ENCODE data around the gene TAX1BP3. TPM values are rescaled to one million over a fixed set of nuclear protein-coding genes. Genes with fewer than 3 reads are reported as not detected.
A peak's percentile ranks its signal among the peaks of the same experiment; 100 is the strongest.

TAX1BP3 gene
- total and polyA plus RNA-seq, 9 of the 15 experiments (the other 6 are each of a cell fraction or from before 2014, with no cell fraction given): 0.99 to 14.5 (median 6.2) TPM

DNA sequence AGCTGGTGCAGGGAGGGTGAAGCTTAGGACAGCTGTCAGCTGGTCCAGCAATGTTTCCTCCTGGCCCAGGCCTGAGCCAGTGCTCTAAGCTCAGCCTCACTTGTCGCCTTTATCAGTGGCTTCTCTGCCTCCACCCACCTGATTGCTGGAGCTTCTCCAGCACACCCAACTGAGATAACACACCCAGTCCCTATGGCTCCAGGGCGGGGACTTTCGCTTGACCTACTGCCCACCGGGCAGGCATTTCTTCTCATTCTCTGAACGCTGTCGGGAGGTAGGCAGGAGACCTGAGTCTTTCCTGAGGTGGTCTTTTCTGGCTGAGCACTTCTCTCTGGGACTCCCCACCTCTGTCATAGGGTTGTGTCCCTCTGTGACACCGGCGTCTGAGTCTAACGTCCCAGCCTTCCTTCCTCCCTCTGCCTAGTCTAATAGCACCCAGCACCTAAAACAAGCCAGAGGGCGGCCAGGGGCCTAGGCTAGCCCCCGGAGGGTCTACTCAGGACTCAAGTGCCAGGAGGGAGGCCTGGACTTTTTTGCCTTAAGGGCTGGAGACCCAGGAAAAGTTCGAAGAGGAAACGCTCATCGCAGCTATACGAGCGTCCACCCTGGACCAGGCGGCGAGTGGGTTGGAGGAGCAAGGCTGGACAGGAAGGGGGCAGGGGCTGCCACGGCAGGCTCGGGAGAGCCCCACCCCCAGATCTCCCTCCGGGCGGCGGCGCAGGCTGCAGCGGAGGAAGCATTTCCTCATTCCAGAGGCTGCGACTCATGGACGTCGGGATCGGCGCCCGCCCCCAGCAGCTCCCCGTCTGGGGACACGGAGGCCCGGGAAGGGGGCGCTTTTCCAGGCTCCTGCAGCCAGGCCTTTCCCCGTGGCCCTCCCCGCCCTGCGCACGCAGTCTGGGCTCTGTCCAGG lies 756 bp downstream of the TAX1BP3 start (continued):
- TF ChIP-seq, protein P1, sequence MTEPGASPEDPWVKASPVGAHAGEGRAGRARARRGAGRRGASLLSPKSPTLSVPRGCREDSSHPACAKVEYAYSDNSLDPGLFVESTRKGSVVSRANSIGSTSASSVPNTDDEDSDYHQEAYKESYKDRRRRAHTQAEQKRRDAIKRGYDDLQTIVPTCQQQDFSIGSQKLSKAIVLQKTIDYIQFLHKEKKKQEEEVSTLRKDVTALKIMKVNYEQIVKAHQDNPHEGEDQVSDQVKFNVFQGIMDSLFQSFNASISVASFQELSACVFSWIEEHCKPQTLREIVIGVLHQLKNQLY (CRISPR knock-in tag; conservative IDR thresholded peaks at IDR 0.05): no peak
- TF ChIP-seq, protein P2, sequence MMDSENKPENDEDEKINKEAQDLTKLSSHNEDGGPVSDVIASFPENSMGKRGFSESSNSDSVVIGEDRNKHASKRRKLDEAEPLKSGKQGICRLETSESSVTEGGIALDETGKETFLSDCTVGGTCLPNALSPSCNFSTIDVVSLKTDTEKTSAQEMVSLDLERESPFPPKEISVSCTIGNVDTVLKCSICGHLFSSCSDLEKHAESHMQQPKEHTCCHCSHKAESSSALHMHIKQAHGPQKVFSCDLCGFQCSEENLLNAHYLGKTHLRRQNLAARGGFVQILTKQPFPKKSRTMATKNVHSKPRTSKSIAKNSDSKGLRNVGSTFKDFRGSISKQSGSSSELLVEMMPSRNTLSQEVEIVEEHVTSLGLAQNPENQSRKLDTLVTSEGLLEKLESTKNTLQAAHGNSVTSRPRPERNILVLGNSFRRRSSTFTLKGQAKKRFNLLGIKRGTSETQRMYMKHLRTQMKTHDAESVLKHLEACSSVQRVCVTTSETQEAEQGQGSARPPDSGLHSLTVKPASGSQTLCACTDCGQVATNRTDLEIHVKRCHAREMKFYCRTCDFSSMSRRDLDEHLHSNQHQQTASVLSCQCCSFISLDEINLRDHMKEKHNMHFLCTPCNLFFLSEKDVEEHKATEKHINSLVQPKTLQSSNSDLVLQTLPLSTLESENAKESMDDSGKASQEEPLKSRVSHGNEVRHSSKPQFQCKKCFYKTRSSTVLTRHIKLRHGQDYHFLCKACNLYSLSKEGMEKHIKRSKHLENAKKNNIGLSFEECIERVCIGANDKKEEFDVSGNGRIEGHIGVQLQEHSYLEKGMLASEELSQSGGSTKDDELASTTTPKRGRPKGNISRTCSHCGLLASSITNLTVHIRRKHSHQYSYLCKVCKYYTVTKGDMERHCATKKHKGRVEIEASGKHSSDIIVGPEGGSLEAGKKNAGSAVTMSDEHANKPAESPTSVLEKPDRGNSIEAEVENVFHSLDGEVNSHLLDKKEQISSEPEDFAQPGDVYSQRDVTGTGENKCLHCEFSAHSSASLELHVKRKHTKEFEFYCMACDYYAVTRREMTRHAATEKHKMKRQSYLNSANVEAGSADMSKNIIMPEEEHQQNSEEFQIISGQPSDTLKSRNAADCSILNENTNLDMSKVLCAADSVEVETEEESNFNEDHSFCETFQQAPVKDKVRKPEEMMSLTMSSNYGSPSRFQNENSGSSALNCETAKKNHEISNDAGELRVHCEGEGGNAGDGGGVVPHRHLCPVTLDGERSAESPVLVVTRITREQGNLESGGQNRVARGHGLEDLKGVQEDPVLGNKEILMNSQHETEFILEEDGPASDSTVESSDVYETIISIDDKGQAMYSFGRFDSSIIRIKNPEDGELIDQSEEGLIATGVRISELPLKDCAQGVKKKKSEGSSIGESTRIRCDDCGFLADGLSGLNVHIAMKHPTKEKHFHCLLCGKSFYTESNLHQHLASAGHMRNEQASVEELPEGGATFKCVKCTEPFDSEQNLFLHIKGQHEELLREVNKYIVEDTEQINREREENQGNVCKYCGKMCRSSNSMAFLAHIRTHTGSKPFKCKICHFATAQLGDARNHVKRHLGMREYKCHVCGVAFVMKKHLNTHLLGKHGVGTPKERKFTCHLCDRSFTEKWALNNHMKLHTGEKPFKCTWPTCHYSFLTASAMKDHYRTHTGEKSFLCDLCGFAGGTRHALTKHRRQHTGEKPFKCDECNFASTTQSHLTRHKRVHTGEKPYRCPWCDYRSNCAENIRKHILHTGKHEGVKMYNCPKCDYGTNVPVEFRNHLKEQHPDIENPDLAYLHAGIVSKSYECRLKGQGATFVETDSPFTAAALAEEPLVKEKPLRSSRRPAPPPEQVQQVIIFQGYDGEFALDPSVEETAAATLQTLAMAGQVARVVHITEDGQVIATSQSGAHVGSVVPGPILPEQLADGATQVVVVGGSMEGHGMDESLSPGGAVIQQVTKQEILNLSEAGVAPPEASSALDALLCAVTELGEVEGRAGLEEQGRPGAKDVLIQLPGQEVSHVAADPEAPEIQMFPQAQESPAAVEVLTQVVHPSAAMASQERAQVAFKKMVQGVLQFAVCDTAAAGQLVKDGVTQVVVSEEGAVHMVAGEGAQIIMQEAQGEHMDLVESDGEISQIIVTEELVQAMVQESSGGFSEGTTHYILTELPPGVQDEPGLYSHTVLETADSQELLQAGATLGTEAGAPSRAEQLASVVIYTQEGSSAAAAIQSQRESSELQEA (IDR thresholded peaks at IDR 0.05; ENCODE audit: low read depth): no peak
- TF ChIP-seq EZH2 (IDR thresholded peaks at IDR 0.05; ENCODE audit: borderline replicate concordance, low read depth, low read length): no peak
- TF ChIP-seq, protein P3, sequence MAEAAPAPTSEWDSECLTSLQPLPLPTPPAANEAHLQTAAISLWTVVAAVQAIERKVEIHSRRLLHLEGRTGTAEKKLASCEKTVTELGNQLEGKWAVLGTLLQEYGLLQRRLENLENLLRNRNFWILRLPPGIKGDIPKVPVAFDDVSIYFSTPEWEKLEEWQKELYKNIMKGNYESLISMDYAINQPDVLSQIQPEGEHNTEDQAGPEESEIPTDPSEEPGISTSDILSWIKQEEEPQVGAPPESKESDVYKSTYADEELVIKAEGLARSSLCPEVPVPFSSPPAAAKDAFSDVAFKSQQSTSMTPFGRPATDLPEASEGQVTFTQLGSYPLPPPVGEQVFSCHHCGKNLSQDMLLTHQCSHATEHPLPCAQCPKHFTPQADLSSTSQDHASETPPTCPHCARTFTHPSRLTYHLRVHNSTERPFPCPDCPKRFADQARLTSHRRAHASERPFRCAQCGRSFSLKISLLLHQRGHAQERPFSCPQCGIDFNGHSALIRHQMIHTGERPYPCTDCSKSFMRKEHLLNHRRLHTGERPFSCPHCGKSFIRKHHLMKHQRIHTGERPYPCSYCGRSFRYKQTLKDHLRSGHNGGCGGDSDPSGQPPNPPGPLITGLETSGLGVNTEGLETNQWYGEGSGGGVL (CRISPR knock-in tag; IDR thresholded peaks at IDR 0.05): no peak
- no peak for TF ChIP-seq ZBTB7A (IDR thresholded peaks at IDR 0.05; ENCODE audit: borderline replicate concordance, control insufficient read depth, low read depth, low read length)
- TF ChIP-seq ZKSCAN8 (CRISPR knock-in tag; IDR thresholded peaks at IDR 0.05): no peak
- TF ChIP-seq, protein P4, sequence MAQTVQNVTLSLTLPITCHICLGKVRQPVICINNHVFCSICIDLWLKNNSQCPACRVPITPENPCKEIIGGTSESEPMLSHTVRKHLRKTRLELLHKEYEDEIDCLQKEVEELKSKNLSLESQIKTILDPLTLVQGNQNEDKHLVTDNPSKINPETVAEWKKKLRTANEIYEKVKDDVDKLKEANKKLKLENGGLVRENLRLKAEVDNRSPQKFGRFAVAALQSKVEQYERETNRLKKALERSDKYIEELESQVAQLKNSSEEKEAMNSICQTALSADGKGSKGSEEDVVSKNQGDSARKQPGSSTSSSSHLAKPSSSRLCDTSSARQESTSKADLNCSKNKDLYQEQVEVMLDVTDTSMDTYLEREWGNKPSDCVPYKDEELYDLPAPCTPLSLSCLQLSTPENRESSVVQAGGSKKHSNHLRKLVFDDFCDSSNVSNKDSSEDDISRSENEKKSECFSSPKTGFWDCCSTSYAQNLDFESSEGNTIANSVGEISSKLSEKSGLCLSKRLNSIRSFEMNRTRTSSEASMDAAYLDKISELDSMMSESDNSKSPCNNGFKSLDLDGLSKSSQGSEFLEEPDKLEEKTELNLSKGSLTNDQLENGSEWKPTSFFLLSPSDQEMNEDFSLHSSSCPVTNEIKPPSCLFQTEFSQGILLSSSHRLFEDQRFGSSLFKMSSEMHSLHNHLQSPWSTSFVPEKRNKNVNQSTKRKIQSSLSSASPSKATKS (CRISPR knock-in tag; IDR thresholded peaks at IDR 0.05): no peak
- TF ChIP-seq, protein P5, sequence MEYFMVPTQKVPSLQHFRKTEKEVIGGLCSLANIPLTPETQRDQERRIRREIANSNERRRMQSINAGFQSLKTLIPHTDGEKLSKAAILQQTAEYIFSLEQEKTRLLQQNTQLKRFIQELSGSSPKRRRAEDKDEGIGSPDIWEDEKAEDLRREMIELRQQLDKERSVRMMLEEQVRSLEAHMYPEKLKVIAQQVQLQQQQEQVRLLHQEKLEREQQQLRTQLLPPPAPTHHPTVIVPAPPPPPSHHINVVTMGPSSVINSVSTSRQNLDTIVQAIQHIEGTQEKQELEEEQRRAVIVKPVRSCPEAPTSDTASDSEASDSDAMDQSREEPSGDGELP (CRISPR knock-in tag; IDR thresholded peaks at IDR 0.05; ENCODE audit: borderline replicate concordance): peak; percentile 86

Data from K562 (cell line).